Progenitor cell of endocrine pancreas (in vitro differentiated cells): ENCODE measurements around the gene NKX6-2. TPM values are rescaled to one million over a fixed set of nuclear protein-coding genes. Genes with fewer than 3 reads are reported as not detected.
"Not testable (repeated sequence)": the region's sequence is repeated elsewhere in the genome, so short reads cannot be mapped to it uniquely, and the experiment has no call there.

Experiments used
- DNase-seq: peaks from one replicate; pipeline ENCODE4 v3.0.0; 2021; ENCODE audit warnings: low spot score; ENCODE audit not compliant: unreplicated experiment
- H3K27ac Mint-ChIP-seq: 2 replicates; pipeline ENCODE4 v1.8.0; 2021; ENCODE audit warnings: mild to moderate bottlenecking, moderate library complexity, mixed read lengths
- H3K27me3 Mint-ChIP-seq: 2 replicates; pipeline ENCODE4 v1.8.0; 2021; ENCODE audit warnings: mixed read lengths
- H3K36me3 Mint-ChIP-seq: 2 replicates; pipeline ENCODE4 v1.8.0; 2022; ENCODE audit warnings: mixed read lengths; ENCODE audit not compliant: insufficient read depth
- H3K4me1 Mint-ChIP-seq: 2 replicates; pipeline ENCODE4 v1.8.0; 2021; ENCODE audit warnings: low read depth, mixed read lengths
- H3K4me3 Mint-ChIP-seq: 2 replicates; pipeline ENCODE4 v1.8.0; 2021; ENCODE audit warnings: low read depth, mild to moderate bottlenecking, moderate library complexity, mixed read lengths
- H3K9me3 Mint-ChIP-seq: 2 replicates; pipeline ENCODE4 v1.8.0; 2021; ENCODE audit warnings: low read depth, mixed read lengths
- total RNA-seq: library from RNA; stranded (reverse); gene quantifications from 2 replicates; pipeline ENCODE4 v1.2.1, GENCODE V29; 2021
- TF ChIP-seq, protein P1 (sequence below): fragments of 200-600 bp; sonication (generic); IDR thresholded peaks from one replicate; pipeline ENCODE4 v1.5.0; 2021; ENCODE audit warnings: antibody characterized with exemption, mild to moderate bottlenecking; ENCODE audit not compliant: unreplicated experiment

NKX6-2 gene
- total RNA-seq, 1 donor from 2014 or later: 43.9 TPM

DNA sequence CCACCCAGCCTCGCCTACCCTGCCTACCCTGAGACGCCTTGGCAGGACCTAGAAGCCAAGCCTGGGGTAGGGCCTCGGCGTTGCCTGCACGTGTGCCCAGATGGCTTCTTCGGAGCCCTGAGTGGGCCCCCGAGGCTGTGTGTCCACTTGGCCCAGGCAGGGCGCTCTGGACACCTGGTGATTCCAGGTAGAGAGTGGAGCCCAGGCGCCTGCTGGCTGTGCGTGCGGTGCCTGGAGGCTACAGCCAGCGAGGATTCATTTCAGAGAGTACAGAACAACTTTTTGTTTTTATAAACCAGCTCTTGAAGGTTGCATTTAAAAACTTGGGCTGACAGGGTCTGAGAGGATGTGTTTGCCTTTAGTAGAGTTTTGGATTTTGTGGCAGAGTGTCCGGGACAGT lies 40.0 kb downstream of the NKX6-2 start:
- Mint-ChIP-seq H3K4me1 (peaks cover 16% of the 10 kb centered on the region), H3K27me3 (peaks cover 2% of the 10 kb centered on the region), H3K27ac (no peak overlapping the region), H3K36me3 (peaks cover 9% of the 10 kb centered on the region), H3K4me3 (no peak overlapping the region), H3K9me3 (no peaks in the 10 kb centered on the region)
- TF ChIP-seq, protein P1, sequence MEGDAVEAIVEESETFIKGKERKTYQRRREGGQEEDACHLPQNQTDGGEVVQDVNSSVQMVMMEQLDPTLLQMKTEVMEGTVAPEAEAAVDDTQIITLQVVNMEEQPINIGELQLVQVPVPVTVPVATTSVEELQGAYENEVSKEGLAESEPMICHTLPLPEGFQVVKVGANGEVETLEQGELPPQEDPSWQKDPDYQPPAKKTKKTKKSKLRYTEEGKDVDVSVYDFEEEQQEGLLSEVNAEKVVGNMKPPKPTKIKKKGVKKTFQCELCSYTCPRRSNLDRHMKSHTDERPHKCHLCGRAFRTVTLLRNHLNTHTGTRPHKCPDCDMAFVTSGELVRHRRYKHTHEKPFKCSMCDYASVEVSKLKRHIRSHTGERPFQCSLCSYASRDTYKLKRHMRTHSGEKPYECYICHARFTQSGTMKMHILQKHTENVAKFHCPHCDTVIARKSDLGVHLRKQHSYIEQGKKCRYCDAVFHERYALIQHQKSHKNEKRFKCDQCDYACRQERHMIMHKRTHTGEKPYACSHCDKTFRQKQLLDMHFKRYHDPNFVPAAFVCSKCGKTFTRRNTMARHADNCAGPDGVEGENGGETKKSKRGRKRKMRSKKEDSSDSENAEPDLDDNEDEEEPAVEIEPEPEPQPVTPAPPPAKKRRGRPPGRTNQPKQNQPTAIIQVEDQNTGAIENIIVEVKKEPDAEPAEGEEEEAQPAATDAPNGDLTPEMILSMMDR: no peak
- no peak for DNase-seq

DNA sequence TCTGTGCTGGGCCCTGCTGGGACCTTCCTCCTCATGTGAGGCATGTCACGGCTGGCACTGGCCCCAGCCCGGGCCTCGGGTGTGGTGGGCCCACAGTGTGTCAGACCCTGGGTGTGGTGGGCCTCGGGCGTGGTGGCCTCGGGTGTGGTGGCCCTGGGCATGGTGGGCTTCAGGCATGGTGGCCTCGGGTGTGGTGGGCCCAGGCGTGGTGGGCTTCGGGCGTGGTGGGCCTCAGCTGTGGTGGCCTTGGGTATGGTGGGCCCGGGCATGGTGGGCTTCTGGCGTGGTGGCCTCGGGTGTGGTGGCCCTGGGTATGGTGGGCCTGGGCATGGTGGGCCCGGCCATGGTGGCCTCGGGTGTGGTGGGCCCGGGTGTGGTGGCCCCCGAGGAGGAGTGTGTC lies 40.4 kb downstream of the NKX6-2 start:
- H3K4me1 Mint-ChIP-seq: peaks cover 17% of the 10 kb centered on the region

DNA sequence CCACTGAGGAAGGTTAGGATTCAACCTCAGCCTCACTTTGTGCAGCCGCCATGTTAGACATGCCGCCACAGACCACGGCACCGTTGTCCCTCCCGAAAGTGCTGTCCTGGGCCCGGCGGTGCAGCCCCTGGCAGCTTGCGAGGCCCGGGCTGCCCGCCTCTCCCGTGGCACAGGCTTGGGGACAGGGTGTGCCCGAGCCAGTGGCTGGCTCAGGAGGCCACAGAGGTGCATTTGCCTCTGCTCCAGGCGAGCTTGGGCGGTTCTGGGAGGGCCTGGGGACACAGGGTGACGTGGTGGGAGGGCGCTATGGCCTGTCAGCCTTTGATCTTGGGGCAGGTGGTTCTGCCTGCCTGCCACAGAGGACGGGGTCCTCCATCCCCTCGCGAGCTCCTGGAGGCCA lies 41.1 kb downstream of the NKX6-2 start:
- no peak overlapping the region for H3K27ac Mint-ChIP-seq
- no peak overlapping the region for H3K4me3 Mint-ChIP-seq
- no peaks in the 10 kb centered on the region for H3K9me3 Mint-ChIP-seq
- H3K36me3 Mint-ChIP-seq: peaks cover 13% of the 10 kb centered on the region
- DNase-seq: no peak
- TF ChIP-seq, protein P1: no peak
- H3K27me3 Mint-ChIP-seq: peaks cover 2% of the 10 kb centered on the region
- H3K4me1 Mint-ChIP-seq: peaks cover 21% of the 10 kb centered on the region

More for the DNA sequence above, 40.4 kb downstream of the NKX6-2 start:
- Mint-ChIP-seq H3K9me3 (no peaks in the 10 kb centered on the region), H3K4me3 (no peak overlapping the region), H3K27me3 (peaks cover 2% of the 10 kb centered on the region), H3K36me3 (peaks cover 12% of the 10 kb centered on the region), H3K27ac (no peak overlapping the region)
- TF ChIP-seq, protein P1: no peak
- no peak for DNase-seq

DNA sequence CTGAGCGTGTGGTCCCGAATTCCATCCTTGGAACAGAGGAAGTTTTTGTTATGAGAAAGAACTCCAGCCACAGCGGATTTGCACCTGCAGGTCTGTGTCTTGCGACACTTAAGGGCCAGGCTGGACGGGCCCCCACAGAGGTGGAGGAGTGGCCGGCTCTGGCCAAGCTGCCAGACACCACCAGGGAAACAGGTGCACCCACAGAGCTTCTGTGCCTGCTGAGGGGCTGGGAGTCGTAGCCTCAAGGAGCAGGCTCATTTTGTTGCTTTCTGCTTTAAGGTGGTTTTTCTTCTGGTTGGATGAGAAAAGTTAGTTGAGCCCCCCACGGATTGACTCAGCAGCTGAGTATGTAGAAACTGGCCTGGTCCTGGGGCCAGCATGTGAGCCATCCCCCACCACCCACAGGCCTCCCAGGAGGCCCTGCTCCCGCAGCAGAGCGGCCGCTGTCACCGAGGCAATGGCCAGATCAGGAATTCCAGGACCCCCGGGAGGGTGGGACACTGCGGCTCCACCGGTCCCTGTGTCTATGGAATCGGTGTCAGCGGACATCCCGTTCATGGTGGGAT lies 41.9 kb downstream of the NKX6-2 start:
- Mint-ChIP-seq H3K4me3 (no peak overlapping the region), H3K27ac (no peak overlapping the region), H3K36me3 (peaks cover 13% of the 10 kb centered on the region), H3K4me1 (peaks cover 19% of the 10 kb centered on the region), H3K9me3 (no peaks in the 10 kb centered on the region), H3K27me3 (peaks cover 2% of the 10 kb centered on the region)
- TF ChIP-seq, protein P1: no peak
- DNase-seq: no peak

DNA sequence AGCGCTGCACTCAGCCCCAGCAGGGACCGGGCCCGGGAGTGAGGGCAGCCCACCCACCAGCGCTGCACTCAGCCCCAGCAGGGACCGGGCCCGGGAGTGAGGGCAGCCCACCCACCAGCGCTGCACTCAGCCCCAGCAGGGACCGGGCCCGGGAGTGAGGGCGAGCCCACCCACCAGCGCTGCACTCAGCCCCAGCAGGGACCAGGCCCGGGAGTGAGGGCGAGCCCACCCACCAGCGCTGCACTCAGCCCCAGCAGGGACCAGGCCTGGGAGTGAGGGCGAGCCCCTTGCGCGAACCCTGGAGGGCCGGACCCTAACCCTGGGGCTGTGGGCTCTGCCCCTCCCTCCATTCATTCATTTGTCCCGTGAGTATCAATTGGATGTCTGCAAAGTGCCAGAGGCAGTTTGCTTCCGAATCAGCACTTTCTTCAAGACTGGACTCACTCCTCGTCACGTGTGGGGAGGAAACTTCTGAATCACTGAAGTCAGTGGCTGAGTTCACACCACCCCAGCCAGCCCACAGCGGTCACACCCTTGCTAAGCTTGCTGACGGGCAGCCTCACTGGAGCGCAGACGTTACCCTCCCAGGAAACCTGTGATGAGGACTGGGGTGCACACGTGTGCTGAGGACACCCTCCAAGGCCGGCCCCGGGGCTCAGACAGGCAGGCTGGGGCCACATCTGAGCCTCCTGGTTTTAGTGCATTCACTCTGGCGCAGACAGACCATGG lies 42.6 kb downstream of the NKX6-2 start:
- not testable (repeated sequence) for H3K4me3 Mint-ChIP-seq, DNase-seq, H3K27me3 Mint-ChIP-seq, H3K9me3 Mint-ChIP-seq
- H3K4me1 Mint-ChIP-seq: peaks cover 19% of the 10 kb centered on the region
- peak overlapping the region; percentile 49 for H3K27ac Mint-ChIP-seq
- H3K36me3 Mint-ChIP-seq: peaks cover 16% of the 10 kb centered on the region

DNA sequence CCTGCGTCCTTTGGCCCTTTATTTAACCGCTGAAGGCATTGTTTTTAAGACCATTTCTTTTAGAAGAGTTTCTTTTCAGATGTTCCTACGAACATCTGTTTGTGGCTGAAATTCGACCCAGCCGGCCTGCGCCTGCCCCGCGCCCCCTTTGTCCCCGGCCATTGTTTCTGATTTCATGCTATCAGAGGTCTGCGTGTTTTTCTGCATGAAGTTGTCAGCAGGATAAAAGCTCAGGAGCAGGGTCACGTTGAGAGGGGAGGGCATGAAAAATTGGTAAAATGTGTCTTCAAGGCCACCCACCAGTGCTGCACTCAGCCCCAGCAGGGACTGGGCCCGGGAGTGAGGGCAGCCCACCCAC lies 43.1 kb downstream of the NKX6-2 start:
- TF ChIP-seq, protein P1: no peak
- Mint-ChIP-seq H3K36me3 (peaks cover 16% of the 10 kb centered on the region), H3K4me1 (peaks cover 18% of the 10 kb centered on the region), H3K4me3 (no peak overlapping the region), H3K27me3 (no peaks in the 10 kb centered on the region), H3K9me3 (no peaks in the 10 kb centered on the region), H3K27ac (no peak overlapping the region)
- no peak for DNase-seq
